Measurements from ENCODE around the gene EPYC.

- TF ChIP-seq CTCF (tag by site-specific recombination; IDR thresholded peaks at IDR 0.05), result no peak
- no peak for TF ChIP-seq TCF7L2 (IDR thresholded peaks at IDR 0.05; ENCODE audit: borderline replicate concordance, low read depth, low read length)
- no peak for TF ChIP-seq ZNF398 (tag by site-specific recombination; IDR thresholded peaks at IDR 0.05)
- TF ChIP-seq ZNF549 (tag by site-specific recombination; IDR thresholded peaks at IDR 0.05), result no peak
- no peak for TF ChIP-seq ZNF23 (tag by site-specific recombination; IDR thresholded peaks at IDR 0.05; ENCODE audit: borderline replicate concordance)
- TF ChIP-seq ZNF138 (tag by site-specific recombination; IDR thresholded peaks at IDR 0.05; ENCODE audit: borderline replicate concordance), result no peak
- no peak for TF ChIP-seq ZNF747 (tag by site-specific recombination; IDR thresholded peaks at IDR 0.05)
- no peak for TF ChIP-seq ZNF184 (tag by site-specific recombination; IDR thresholded peaks at IDR 0.05)
- TF ChIP-seq ZNF692 (tag by site-specific recombination; IDR thresholded peaks at IDR 0.05), result no peak
- TF ChIP-seq RBAK (tag by site-specific recombination; IDR thresholded peaks at IDR 0.05), result no peak
Measured at GRCh38 chr12:91037276-91037675, 32.5 kb upstream of the EPYC start.

All from HEK293 (cell line).